Smooth muscle cell (in vitro differentiated cells): ENCODE measurements around the gene ATP6V1G1. TPM values are rescaled to one million over a fixed set of nuclear protein-coding genes. Genes with fewer than 3 reads are reported as not detected.
A peak's percentile ranks its signal among the peaks of the same experiment; 100 is the strongest.
"Not testable (repeated sequence)": the region's sequence is repeated elsewhere in the genome, so short reads cannot be mapped to it uniquely, and the experiment has no call there.

Source experiments
- DNase-seq: peaks from one replicate; lab custom pipeline; 2025; ENCODE audit not compliant: unreplicated experiment; lab: John Stamatoyannopoulos, UW
- H2AFZ ChIP-seq: fragments of 200-600 bp; sonication (generic); 2 replicates; pipeline ENCODE4 v1.6.0; 2016; ENCODE audit warnings: antibody characterized with exemption, low read depth, mild to moderate bottlenecking
- H3F3A ChIP-seq: fragments of 200-600 bp; sonication (generic); 2 replicates; pipeline ENCODE4 v1.6.0; 2017; ENCODE audit warnings: antibody characterized with exemption, low read depth
- H3K27ac ChIP-seq: fragments of 200-600 bp; sonication (generic); 2 replicates; pipeline ENCODE4 v1.5.1; 2016; ENCODE audit warnings: low read depth, mild to moderate bottlenecking
- H3K27me3 ChIP-seq: fragments of 200-600 bp; sonication (generic); 2 replicates; pipeline ENCODE4 v1.6.1; 2016; ENCODE audit warnings: low read depth, mild to moderate bottlenecking
- H3K36me3 ChIP-seq: fragments of 200-600 bp; sonication (generic); 2 replicates; pipeline ENCODE4 v1.5.1; 2016; ENCODE audit warnings: low read depth
- H3K4me1 ChIP-seq: fragments of 200-600 bp; sonication (generic); 2 replicates; pipeline ENCODE4 v1.5.1; 2016; ENCODE audit warnings: low read depth
- H3K4me2 ChIP-seq: fragments of 200-600 bp; sonication (generic); 2 replicates; pipeline ENCODE4 v1.6.0; 2016; ENCODE audit warnings: mild to moderate bottlenecking
- H3K4me3 ChIP-seq: fragments of 200-600 bp; sonication (generic); 2 replicates; pipeline ENCODE4 v1.5.1; 2016; ENCODE audit warnings: mild to moderate bottlenecking
- H3K79me2 ChIP-seq: fragments of 200-600 bp; sonication (generic); 2 replicates; pipeline ENCODE4 v1.6.0; 2016; ENCODE audit warnings: low read depth, mild to moderate bottlenecking
- H3K9ac ChIP-seq: fragments of 200-600 bp; sonication (generic); 2 replicates; pipeline ENCODE4 v1.6.0; 2016; ENCODE audit warnings: low read depth
- H3K9me3 ChIP-seq: fragments of 200-600 bp; sonication (generic); replicated peaks from 2 replicates; pipeline ENCODE4 v1.5.1; 2016; ENCODE audit warnings: low read depth
- H4K20me1 ChIP-seq: fragments of 200-600 bp; sonication (generic); 2 replicates; pipeline ENCODE4 v1.6.0; 2016; ENCODE audit warnings: low read depth
- CTCF ChIP-seq: fragments of 200-600 bp; sonication (generic); IDR thresholded peaks from 2 replicates; pipeline ENCODE4 v1.5.1; 2017; ENCODE audit warnings: borderline replicate concordance, mild to moderate bottlenecking, antibody characterized with exemption; ENCODE audit not compliant: insufficient read depth, poor library complexity, severe bottlenecking
- WGBS: methylation state at CpG from one replicate; pipeline ENCODE4 v1.1.7; 2016; ENCODE audit warnings: low lambda C conversion rate; 5-methylcytosine and 5-hydroxymethylcytosine counted together
- polyA plus RNA-seq: library from polyadenylated mRNA; unstranded; fragments of >200 nt; fragmentation: Nextera tagmentation; extraction: Ambion mirVana; gene quantifications from 2 replicates; pipeline ENCODE4 v1.2.1, GENCODE V29; 2016
- total RNA-seq: library from RNA; depleted of rRNA; stranded (reverse); fragments of >200 nt; gene quantifications from 2 replicates; pipeline ENCODE4 v1.2.3, GENCODE V29; 2014

ATP6V1G1 gene
- total and polyA plus RNA-seq, 2 experiments from 2014 or later, result 340 to 400 TPM

- peaks cover 7% of the 10 kb centered on the region for H3K36me3 ChIP-seq
- no peaks in the 10 kb centered on the region for H3F3A ChIP-seq
- WGBS, result 98% methylated on average over 1 of the region's 1 CpG
- H2AFZ ChIP-seq, result no peak overlapping the region
- H4K20me1 ChIP-seq, result peaks cover 88% of the 10 kb centered on the region
- H3K27me3 ChIP-seq, result no peaks in the 10 kb centered on the region
- H3K9me3 ChIP-seq, result no peaks in the 10 kb centered on the region
- no peak for TF ChIP-seq CTCF
- no peak overlapping the region for H3K9ac ChIP-seq
- H3K79me2 ChIP-seq, result peaks cover 90% of the 10 kb centered on the region
- no peak for DNase-seq
- H3K4me3 ChIP-seq, result no peak overlapping the region
- peak overlapping the region; percentile 12 for H3K4me2 ChIP-seq
- H3K27ac ChIP-seq, result peak overlapping the region; percentile 49
- peaks cover 13% of the 10 kb centered on the region for H3K4me1 ChIP-seq
These were observed 4.3 kb downstream of the ATP6V1G1 start for GRCh38 chr9:114591849-114592248.

- peak overlapping the region; percentile 49 for H3K27ac ChIP-seq
- H3K9ac ChIP-seq, result no peak overlapping the region
- peak; percentile 7 for TF ChIP-seq CTCF
- no peak overlapping the region for H3K4me2 ChIP-seq
- no peaks in the 10 kb centered on the region for H3K9me3 ChIP-seq
- no peak overlapping the region for H2AFZ ChIP-seq
- H3K27me3 ChIP-seq, result no peaks in the 10 kb centered on the region
- H3K4me3 ChIP-seq, result no peak overlapping the region
- no peak for DNase-seq
- peaks cover 91% of the 10 kb centered on the region for H4K20me1 ChIP-seq
- peaks cover 9% of the 10 kb centered on the region for H3K36me3 ChIP-seq
- WGBS, result 92% methylated on average over 6 of the region's 6 CpGs
- H3F3A ChIP-seq, result peaks cover 2% of the 10 kb centered on the region
- peaks cover 13% of the 10 kb centered on the region for H3K4me1 ChIP-seq
- H3K79me2 ChIP-seq, result peaks cover 90% of the 10 kb centered on the region
These were observed 4.8 kb downstream of the ATP6V1G1 start for GRCh38 chr9:114592356-114592755.

DNA sequence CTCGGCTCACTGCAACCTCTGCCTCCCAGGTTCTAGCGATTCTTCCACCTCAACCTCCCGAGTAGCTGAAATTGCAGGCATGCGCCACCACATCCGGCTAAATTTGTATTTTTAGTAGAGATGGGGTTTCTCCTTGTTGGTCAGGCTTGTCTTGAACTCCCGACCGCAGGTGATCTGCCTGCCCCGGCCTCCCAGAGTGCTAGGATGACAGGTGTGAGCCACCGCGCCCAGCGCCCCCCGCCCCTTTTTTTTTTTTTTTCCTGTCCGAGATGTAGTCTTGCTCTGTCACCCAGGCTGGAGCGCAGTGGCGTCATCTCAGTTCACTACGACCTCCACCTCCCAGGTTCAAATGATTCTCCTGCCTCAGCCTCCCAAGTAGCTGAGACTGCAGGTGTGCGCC, 6.6 kb downstream of the ATP6V1G1 start:
- DNase-seq, result no peak
- peaks cover 11% of the 10 kb centered on the region for H3F3A ChIP-seq
- 98% methylated on average over 17 of the region's 17 CpGs for WGBS
- no peak overlapping the region for H3K27ac ChIP-seq
- H3K79me2 ChIP-seq, result peaks cover 74% of the 10 kb centered on the region
- H3K4me2 ChIP-seq, result no peak overlapping the region
- H3K9me3 ChIP-seq, result no peaks in the 10 kb centered on the region
- peaks cover 91% of the 10 kb centered on the region for H4K20me1 ChIP-seq
- H3K9ac ChIP-seq, result no peak overlapping the region
- H3K27me3 ChIP-seq, result no peaks in the 10 kb centered on the region
- peaks cover 23% of the 10 kb centered on the region for H3K36me3 ChIP-seq
- H3K4me3 ChIP-seq, result no peak overlapping the region
- H3K4me1 ChIP-seq, result peaks cover 6% of the 10 kb centered on the region
- no peak for TF ChIP-seq CTCF
- H2AFZ ChIP-seq, result no peak overlapping the region

- WGBS, result 96% methylated on average over 9 of the region's 9 CpGs
These were observed 13.1 kb downstream of the ATP6V1G1 start for GRCh38 chr9:114600502-114601248.

GRCh38 chr9:114601787-114602186, 14.2 kb downstream of the ATP6V1G1 start:
- H3K27ac ChIP-seq, H3K79me2 ChIP-seq, H2AFZ ChIP-seq, H3K27me3 ChIP-seq, H3K4me2 ChIP-seq, H3K9me3 ChIP-seq, H3K4me3 ChIP-seq, DNase-seq, H3K9ac ChIP-seq, H3K4me1 ChIP-seq: not testable (repeated sequence)
- Histone ChIP-seq H4K20me1 (peaks cover 15% of the 10 kb centered on the region), H3F3A (peaks cover 15% of the 10 kb centered on the region), H3K36me3 (peaks cover 15% of the 10 kb centered on the region)
- WGBS, result 96% methylated on average over 2 of the region's 2 CpGs

More at GRCh38 chr9:114600502-114601248, 13.1 kb downstream of the ATP6V1G1 start:
- H3K4me3 ChIP-seq, H2AFZ ChIP-seq, H3K9ac ChIP-seq, DNase-seq, H3K27me3 ChIP-seq, H3K4me1 ChIP-seq, H3K9me3 ChIP-seq, H3K4me2 ChIP-seq, H3K27ac ChIP-seq: not testable (repeated sequence)
- Histone ChIP-seq H3K36me3 (peaks cover 19% of the 10 kb centered on the region), H3F3A (peaks cover 11% of the 10 kb centered on the region), H4K20me1 (peaks cover 26% of the 10 kb centered on the region), H3K79me2 (peaks cover 10% of the 10 kb centered on the region)
